ENCODE measurements around the gene CAND2.

GRCh38 chr3:12856626-12857025, 60.1 kb downstream of the CAND2 start:
- no peak for TF ChIP-seq CTCF (IDR thresholded peaks at IDR 0.05)
- no peak for TF ChIP-seq POLR2A (IDR thresholded peaks at IDR 0.05)

Measured in thyroid gland (tissue), 4 donors.